Uterus (tissue), 2 donors: Measurements from ENCODE around the gene FXYD4.

ENCODE experiments used
- CTCF ChIP-seq, 4 experiments: fragments of 200-600 bp in 2 of 4; fragments of 450-650 bp in 2 of 4; sonication (generic) in 2 of 4; IDR thresholded peaks; one replicate each; pipeline ENCODE4 v1.5.1; 2016 to 2019; ENCODE audit warnings: antibody characterized with exemption in 4 of 4, mild to moderate bottlenecking in 2 of 4, moderate library complexity in 1 of 4
- POLR2A ChIP-seq, 2 donors: fragments of 450-650 bp; IDR thresholded peaks; one replicate each; pipeline ENCODE4 v1.6.1; 2016; ENCODE audit warnings: antibody characterized with exemption in 2 of 2, mild to moderate bottlenecking in 1 of 2, moderate library complexity in 1 of 2

- TF ChIP-seq CTCF (IDR thresholded peaks at IDR 0.05): no peak
- no peak for TF ChIP-seq POLR2A (IDR thresholded peaks at IDR 0.05)
These were observed 5.5 kb downstream of the FXYD4 start for GRCh38 chr10:43376828-43377423.
